WERI-Rb-1 (cell line): ENCODE results near the gene WNT7B.

Source experiments
- DNase-seq: peaks from one replicate; pipeline ENCODE4 v3.0.0-alpha.2; 2020
- H3K27ac ChIP-seq: fragments of 250-450 bp; sonication (Bioruptor Pico); 2 replicates; pipeline ENCODE4 v1.5.1; 2020; ENCODE audit warnings: mild to moderate bottlenecking, moderate library complexity
- H3K27me3 ChIP-seq: fragments of 250-450 bp; sonication (Bioruptor Pico); 2 replicates; pipeline ENCODE4 v1.5.1; 2021; ENCODE audit warnings: mild to moderate bottlenecking, low read depth, moderate library complexity; ENCODE audit not compliant: insufficient read depth, severe bottlenecking
- H3K36me3 ChIP-seq: fragments of 250-450 bp; sonication (Bioruptor Pico); 2 replicates; pipeline ENCODE4 v1.5.1; 2020; ENCODE audit warnings: mild to moderate bottlenecking, moderate library complexity
- H3K4me3 ChIP-seq: 2 replicates; pipeline ENCODE4 v1.5.1; 2011; ENCODE audit warnings: low read depth, mild to moderate bottlenecking, control low read depth, low read length
- H3K9me3 ChIP-seq: fragments of 250-450 bp; sonication (Bioruptor Pico); 2 replicates; pipeline ENCODE4 v1.5.1; 2021; ENCODE audit warnings: mild to moderate bottlenecking, moderate library complexity; ENCODE audit not compliant: severe bottlenecking
- CTCF ChIP-seq: IDR thresholded peaks from 2 replicates; pipeline ENCODE4 v1.5.1; 2011; ENCODE audit warnings: low read depth, mild to moderate bottlenecking, control low read depth, inconsistent platforms, low read length

Gene WNT7B

GRCh38 chr22:45961679-45962433 lies 15.1 kb downstream of the WNT7B start:
- Histone ChIP-seq H3K27me3 (peaks cover 37% of the 10 kb centered on the region), H3K27ac (no peak overlapping the region), H3K9me3 (no peaks in the 10 kb centered on the region), H3K4me3 (no peak overlapping the region), H3K36me3 (no peaks in the 10 kb centered on the region)
- no peak for TF ChIP-seq CTCF
- no peak for DNase-seq

GRCh38 chr22:45960477-45961386 lies 16.2 kb downstream of the WNT7B start:
- DNase-seq, result no peak
- H3K27me3 ChIP-seq, result peaks cover 26% of the 10 kb centered on the region
- H3K4me3 ChIP-seq, result no peak overlapping the region
- H3K27ac ChIP-seq, result no peak overlapping the region
- H3K36me3 ChIP-seq, result no peaks in the 10 kb centered on the region
- H3K9me3 ChIP-seq, result no peaks in the 10 kb centered on the region
- no peak for TF ChIP-seq CTCF

GRCh38 chr22:45959719-45960476 lies 17.1 kb downstream of the WNT7B start:
- Histone ChIP-seq H3K9me3 (no peaks in the 10 kb centered on the region), H3K27me3 (peaks cover 17% of the 10 kb centered on the region), H3K4me3 (no peak overlapping the region), H3K36me3 (no peaks in the 10 kb centered on the region), H3K27ac (no peak overlapping the region)
- no peak for TF ChIP-seq CTCF
- no peak for DNase-seq

- TF ChIP-seq CTCF, result no peak
- no peak for DNase-seq
- H3K27me3 ChIP-seq, result peaks cover 8% of the 10 kb centered on the region
- no peaks in the 10 kb centered on the region for H3K9me3 ChIP-seq
- no peak overlapping the region for H3K4me3 ChIP-seq
- no peaks in the 10 kb centered on the region for H3K36me3 ChIP-seq
- no peak overlapping the region for H3K27ac ChIP-seq
Measured at GRCh38 chr22:45958971-45959370, 18.0 kb downstream of the WNT7B start.

- Histone ChIP-seq H3K27ac (no peak overlapping the region), H3K9me3 (no peaks in the 10 kb centered on the region), H3K36me3 (no peaks in the 10 kb centered on the region), H3K4me3 (no peak overlapping the region), H3K27me3 (peaks cover 3% of the 10 kb centered on the region)
- no peak for DNase-seq
- no peak for TF ChIP-seq CTCF
Measured at GRCh38 chr22:45957826-45958225, 19.1 kb downstream of the WNT7B start.
